ENCODE results near the gene DUOX1.
"Not testable (repeated sequence)": the region's sequence is repeated elsewhere in the genome, so short reads cannot be mapped to it uniquely, and the experiment has no call there.

The DUOX1 gene

GRCh38 chr15:45121706-45122417 is 7.9 kb upstream of the DUOX1 start:
- DNase-seq = no peak

- DNase-seq = no peak
Measured at GRCh38 chr15:45122719-45123118, 7.1 kb upstream of the DUOX1 start.

GRCh38 chr15:45123397-45123796 is 6.4 kb upstream of the DUOX1 start:
- no peak for DNase-seq

- no peak for DNase-seq
Measured at GRCh38 chr15:45126535-45127158, 3.1 kb upstream of the DUOX1 start.

GRCh38 chr15:45128971-45129639 is 689 bp upstream of the DUOX1 start:
- DNase-seq = no peak

GRCh38 chr15:45130291-45131000 is 652 bp downstream of the DUOX1 start:
- DNase-seq = no peak

- DNase-seq = no peak
Measured at GRCh38 chr15:45131510-45131909, 1.7 kb downstream of the DUOX1 start.

GRCh38 chr15:45132844-45133560 is 3.2 kb downstream of the DUOX1 start:
- DNase-seq = no peak

- DNase-seq = no peak
Measured at GRCh38 chr15:45133561-45133920, 3.7 kb downstream of the DUOX1 start.

GRCh38 chr15:45134046-45134445 is 4.3 kb downstream of the DUOX1 start:
- DNase-seq = no peak

- DNase-seq = no peak
Measured at GRCh38 chr15:45134682-45135604, 5.1 kb downstream of the DUOX1 start.

GRCh38 chr15:45135705-45136377 is 6.0 kb downstream of the DUOX1 start:
- not testable (repeated sequence) for DNase-seq

GRCh38 chr15:45136378-45136764 is 6.6 kb downstream of the DUOX1 start:
- no peak for DNase-seq

- DNase-seq = no peak
Measured at GRCh38 chr15:45137703-45138102, 7.9 kb downstream of the DUOX1 start.

GRCh38 chr15:45138814-45139765 is 9.3 kb downstream of the DUOX1 start:
- no peak for DNase-seq

- no peak for DNase-seq
Measured at GRCh38 chr15:45139770-45140169, 10.0 kb downstream of the DUOX1 start.

GRCh38 chr15:45140557-45141250 is 10.9 kb downstream of the DUOX1 start:
- no peak for DNase-seq

- no peak for DNase-seq
Measured at GRCh38 chr15:45141386-45141785, 11.6 kb downstream of the DUOX1 start.

- DNase-seq = no peak
Measured at GRCh38 chr15:45143056-45143455, 13.3 kb downstream of the DUOX1 start.

Measured in activated CD4-positive, alpha-beta T cell treated with anti-CD3 and anti-CD28 coated beads, Interleukin-2, amount 50 U/mL, for 16 hours (primary cell).